Esophagus squamous epithelium (tissue), 4 donors: ENCODE data around the gene NUP35.

Source experiments
- CTCF ChIP-seq, 6 experiments: fragments of 450-650 bp in 4 of 6; fragments of 200-600 bp in 2 of 6; sonication (generic) in 2 of 6; IDR thresholded peaks; one replicate each; pipeline ENCODE4 v1.5.1; 2016 to 2019; ENCODE audit warnings: antibody characterized with exemption in 6 of 6, mild to moderate bottlenecking in 4 of 6, moderate library complexity in 4 of 6
- POLR2A ChIP-seq, 4 donors: fragments of 450-650 bp; IDR thresholded peaks; one replicate each; pipeline ENCODE4 v1.6.1; 2017; ENCODE audit warnings: antibody characterized with exemption in 4 of 4, mild to moderate bottlenecking in 4 of 4, moderate library complexity in 3 of 4

GRCh38 chr2:183164650-183165015 lies 40.4 kb downstream of the NUP35 start:
- no peak for TF ChIP-seq CTCF (IDR thresholded peaks at IDR 0.05)
- no peak for TF ChIP-seq POLR2A (IDR thresholded peaks at IDR 0.05)
